ENCODE results near the gene TBCCD1.

The TBCCD1 gene

DNA sequence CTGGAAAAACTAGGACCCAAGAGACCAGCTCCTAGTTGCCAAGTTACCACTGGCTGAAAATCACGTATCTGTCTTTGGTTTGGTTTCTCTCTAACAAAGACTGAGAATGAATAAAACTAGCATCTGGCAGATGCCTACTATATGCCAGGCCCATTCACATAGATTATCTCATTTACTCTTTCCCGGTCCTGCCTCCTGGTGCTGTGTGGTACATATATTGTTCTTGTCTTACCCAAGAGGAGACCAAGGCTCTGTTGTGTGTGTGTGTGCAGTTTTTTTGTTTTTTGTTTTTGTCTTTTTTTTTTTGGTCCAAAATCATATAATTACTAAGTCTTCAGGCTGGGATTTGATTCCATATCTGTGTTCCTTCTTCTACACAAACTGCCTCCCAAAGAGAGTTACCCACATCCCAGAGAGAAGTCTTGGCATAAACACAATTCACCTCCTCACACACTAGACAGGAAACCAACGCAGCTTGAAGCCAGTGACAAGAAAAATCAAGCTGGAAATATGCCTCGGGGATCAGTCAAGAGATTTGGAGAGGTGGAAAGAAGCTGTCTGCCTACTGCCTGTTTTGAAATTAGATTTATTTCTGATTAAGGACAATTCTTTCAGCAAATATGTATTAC, 46.6 kb upstream of the TBCCD1 start:
- no peak for TF ChIP-seq CEBPB (IDR thresholded peaks at IDR 0.05)
- no peak for TF ChIP-seq EGR1 (IDR thresholded peaks at IDR 0.05)
- no peak for TF ChIP-seq EP300 (IDR thresholded peaks at IDR 0.05; ENCODE audit: borderline replicate concordance)
- no peak for TF ChIP-seq TAF1 (IDR thresholded peaks at IDR 0.05; ENCODE audit: low read depth)
- no peak for TF ChIP-seq TEAD4 (IDR thresholded peaks at IDR 0.05)
- TF ChIP-seq FOXM1 (IDR thresholded peaks at IDR 0.05; ENCODE audit: borderline replicate concordance, low read depth): no peak
- TF ChIP-seq YY1 (IDR thresholded peaks at IDR 0.05; ENCODE audit: low read depth): no peak
- no peak for TF ChIP-seq RAD21 (IDR thresholded peaks at IDR 0.05; ENCODE audit: low read depth)
- no peak for TF ChIP-seq MAX (IDR thresholded peaks at IDR 0.05)
- no peak for TF ChIP-seq ZBTB7A (IDR thresholded peaks at IDR 0.05; ENCODE audit: low read depth)
- TF ChIP-seq CREB1 (IDR thresholded peaks at IDR 0.05; ENCODE audit: low read depth): no peak
- TF ChIP-seq USF1 (IDR thresholded peaks at IDR 0.05): no peak
- TF ChIP-seq NFIC (IDR thresholded peaks at IDR 0.05): no peak
- no peak for TF ChIP-seq TCF12 (IDR thresholded peaks at IDR 0.05; ENCODE audit: low read depth)
- TF ChIP-seq REST (IDR thresholded peaks at IDR 0.05; ENCODE audit: low read depth): no peak

DNA sequence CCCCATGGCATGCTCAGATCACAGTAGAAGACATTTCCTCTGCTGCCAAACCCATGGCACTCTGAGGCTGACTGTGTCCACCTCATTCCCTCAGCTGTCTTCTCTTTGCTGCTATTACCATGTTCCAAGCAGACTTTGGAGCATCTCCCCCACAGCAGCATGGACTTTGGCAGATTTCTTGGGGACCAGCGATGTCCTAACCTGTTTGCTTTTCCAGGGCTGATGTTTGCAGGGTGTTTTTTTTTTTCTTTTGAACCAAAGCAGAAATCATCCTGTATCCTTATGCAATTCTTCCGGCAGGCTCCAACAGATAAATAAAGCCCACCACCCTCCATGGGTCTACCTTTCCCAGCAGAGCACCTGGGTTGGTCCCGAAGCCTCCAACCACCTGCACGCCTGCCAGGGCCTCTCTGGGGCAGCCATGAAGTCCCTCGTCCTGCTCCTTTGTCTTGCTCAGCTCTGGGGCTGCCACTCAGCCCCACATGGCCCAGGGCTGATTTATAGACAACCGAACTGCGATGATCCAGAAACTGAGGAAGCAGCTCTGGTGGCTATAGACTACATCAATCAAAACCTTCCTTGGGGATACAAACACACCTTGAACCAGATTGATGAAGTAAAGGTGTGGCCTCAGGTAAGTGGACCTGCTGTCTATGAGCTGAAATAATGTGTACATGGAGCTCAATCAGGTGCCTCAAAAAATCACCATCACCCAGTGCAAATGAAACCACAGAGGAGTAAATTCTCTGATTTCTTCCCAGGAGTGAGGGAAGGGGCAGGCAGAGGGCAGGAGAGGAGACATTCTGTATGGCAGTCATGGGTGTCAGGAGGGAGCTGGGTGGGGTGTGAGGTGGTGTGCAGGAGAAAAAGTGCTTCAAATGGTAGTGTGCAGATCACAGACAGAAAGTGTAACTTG, 45.8 kb upstream of the TBCCD1 start, which contains the start of gene AHSG:
Gene AHSG, plus strand, starts transcription at position 340 of the 916 bp plus-strand sequence. Its CDS starts 82 bp downstream, at position 422.
- no peak for TF ChIP-seq YY1 (IDR thresholded peaks at IDR 0.05; ENCODE audit: low read depth)
- no peak for TF ChIP-seq TEAD4 (IDR thresholded peaks at IDR 0.05)
- no peak for TF ChIP-seq MAX (IDR thresholded peaks at IDR 0.05)
- TF ChIP-seq REST (IDR thresholded peaks at IDR 0.05; ENCODE audit: low read depth): no peak
- TF ChIP-seq ZBTB7A (IDR thresholded peaks at IDR 0.05; ENCODE audit: low read depth): no peak

DNA sequence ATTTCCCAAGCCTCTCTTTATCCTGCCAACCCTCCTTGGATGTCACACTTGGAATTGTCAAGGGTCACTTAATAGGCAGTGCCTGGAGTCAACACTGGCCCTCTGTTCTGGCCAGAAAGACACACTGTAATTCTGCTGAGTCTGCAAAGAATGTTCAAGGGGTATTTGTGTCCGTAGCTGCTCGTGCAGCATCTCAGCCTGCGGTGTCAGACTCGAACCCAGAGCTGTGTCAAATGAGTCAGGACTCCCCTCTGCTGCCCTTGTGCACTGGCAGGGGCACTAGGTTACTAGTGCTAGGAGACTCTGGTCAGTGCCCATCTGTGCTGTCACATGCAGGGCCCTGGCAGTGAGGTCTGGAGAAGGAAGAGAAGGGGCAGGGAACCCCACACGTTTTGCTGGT, 44.9 kb upstream of the TBCCD1 start:
- no peak for TF ChIP-seq TCF12 (IDR thresholded peaks at IDR 0.05; ENCODE audit: low read depth)
- no peak for TF ChIP-seq TEAD4 (IDR thresholded peaks at IDR 0.05)
- TF ChIP-seq EGR1 (IDR thresholded peaks at IDR 0.05): no peak
- no peak for TF ChIP-seq CEBPB (IDR thresholded peaks at IDR 0.05)
- no peak for TF ChIP-seq TAF1 (IDR thresholded peaks at IDR 0.05; ENCODE audit: low read depth)
- TF ChIP-seq ZBTB7A (IDR thresholded peaks at IDR 0.05; ENCODE audit: low read depth): no peak
- no peak for TF ChIP-seq REST (IDR thresholded peaks at IDR 0.05; ENCODE audit: low read depth)
- no peak for TF ChIP-seq USF1 (IDR thresholded peaks at IDR 0.05)
- no peak for TF ChIP-seq CREB1 (IDR thresholded peaks at IDR 0.05; ENCODE audit: low read depth)
- no peak for TF ChIP-seq NFIC (IDR thresholded peaks at IDR 0.05)
- TF ChIP-seq RAD21 (IDR thresholded peaks at IDR 0.05; ENCODE audit: low read depth): no peak
- no peak for TF ChIP-seq YY1 (IDR thresholded peaks at IDR 0.05; ENCODE audit: low read depth)

All from Ishikawa (cell line).